ENCODE results near the gene LILRB5.

DNA sequence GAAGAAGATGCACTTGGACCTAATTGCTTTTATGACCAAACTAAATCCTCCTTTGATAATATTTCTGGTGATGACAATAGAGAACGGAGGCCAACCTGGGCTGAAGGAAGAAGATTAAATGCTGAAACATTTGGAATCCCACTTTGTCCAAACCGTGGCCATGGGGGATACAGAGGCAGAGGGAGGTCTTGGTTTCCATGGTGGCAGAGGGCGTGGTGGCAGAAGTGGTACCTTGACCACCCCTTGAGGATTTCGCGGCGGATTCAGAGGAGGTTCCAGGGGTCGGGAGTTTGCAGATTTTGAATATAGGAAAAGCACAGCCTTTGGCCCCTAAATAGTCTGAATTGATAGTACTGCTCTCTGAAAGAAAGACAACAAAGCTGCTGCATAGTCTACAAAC is 27.0 kb downstream of the LILRB5 start:
- no peak for TF ChIP-seq CTCF (IDR thresholded peaks at IDR 0.05)
- TF ChIP-seq EZH2phosphoT487 (IDR thresholded peaks at IDR 0.05) = no peak
- no peak for TF ChIP-seq EZH2 (IDR thresholded peaks at IDR 0.05)
